GM18511 (cell line): ENCODE results near the gene RAB40B.

ENCODE experiments used
- ATAC-seq: cut with Tn5 transposase; IDR thresholded peaks from one replicate; pipeline ENCODE4 v1.9.1; 2021; ENCODE audit warnings: mild to moderate bottlenecking, moderate library complexity; ENCODE audit not compliant: unreplicated experiment

Gene RAB40B

GRCh38 chr17:82692268-82692667 is 6.2 kb downstream of the RAB40B start:
- ATAC-seq, result no peak

DNA sequence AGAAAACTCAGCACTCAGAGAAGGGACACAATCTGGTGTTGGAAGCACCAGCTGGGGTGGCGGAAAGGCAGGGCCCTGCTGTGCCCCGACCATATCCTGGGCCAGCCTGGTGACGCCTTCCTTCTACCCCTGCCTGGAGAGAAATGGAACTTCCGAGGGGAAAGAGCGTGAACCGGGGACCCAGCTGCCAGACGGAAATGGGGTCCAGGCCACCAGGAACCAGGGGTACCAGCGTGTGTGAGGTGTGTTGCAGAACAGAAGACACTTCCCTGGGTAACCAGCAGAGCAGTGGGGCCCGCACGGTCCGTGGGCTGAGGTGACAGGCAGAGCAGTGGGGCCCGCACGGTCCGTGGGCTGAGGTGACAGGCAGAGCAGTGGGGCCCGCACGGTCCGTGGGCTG is 6.8 kb downstream of the RAB40B start:
- ATAC-seq, result no peak

- no peak for ATAC-seq
Observed at GRCh38 chr17:82690786-82691489, 7.6 kb downstream of the RAB40B start.

- no peak for ATAC-seq
Observed at GRCh38 chr17:82689077-82689476, 9.4 kb downstream of the RAB40B start.

DNA sequence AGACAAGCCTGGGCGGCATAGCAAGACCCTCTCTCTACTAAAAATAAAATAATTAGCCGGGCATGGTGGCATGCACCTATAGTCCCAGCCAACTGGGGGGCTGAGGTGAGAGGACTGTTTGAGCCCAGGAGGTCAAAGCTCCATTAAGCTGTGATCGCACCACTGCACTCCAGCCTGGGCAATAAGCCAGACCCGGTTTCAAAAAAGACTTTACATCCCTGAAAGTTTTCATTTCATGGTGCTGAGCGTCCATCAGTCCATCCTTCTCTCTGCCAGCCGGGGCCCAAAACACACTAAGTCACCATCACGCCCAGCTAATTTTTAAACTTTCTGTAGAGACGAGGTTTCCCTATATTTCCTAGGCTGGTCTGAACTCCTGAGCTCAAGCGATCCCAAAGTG is 10.6 kb downstream of the RAB40B start:
- ATAC-seq, result no peak

DNA sequence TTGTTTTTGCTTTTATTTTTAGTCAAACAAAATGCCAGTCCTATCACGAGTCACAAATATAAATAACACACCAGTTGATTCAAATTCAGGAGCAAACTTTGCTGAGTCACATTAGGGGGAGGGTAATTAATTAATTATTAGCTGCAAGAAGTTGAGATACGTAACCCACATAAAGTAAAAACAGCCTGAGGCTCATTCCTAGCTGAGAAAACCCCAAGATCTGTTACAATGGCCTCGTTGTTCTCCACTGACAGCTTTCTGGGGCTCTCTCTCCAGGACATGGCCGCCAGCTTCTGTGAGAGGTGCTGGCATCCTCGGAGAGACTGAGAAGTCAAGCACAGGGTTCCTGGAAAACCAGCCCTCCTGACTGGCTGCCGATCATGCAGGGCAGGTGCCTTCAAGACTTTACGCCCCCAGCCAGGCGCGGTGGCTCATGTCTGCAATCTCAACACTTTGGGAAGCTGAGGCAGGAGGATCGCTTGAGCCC is 11.1 kb downstream of the RAB40B start:
- no peak for ATAC-seq

DNA sequence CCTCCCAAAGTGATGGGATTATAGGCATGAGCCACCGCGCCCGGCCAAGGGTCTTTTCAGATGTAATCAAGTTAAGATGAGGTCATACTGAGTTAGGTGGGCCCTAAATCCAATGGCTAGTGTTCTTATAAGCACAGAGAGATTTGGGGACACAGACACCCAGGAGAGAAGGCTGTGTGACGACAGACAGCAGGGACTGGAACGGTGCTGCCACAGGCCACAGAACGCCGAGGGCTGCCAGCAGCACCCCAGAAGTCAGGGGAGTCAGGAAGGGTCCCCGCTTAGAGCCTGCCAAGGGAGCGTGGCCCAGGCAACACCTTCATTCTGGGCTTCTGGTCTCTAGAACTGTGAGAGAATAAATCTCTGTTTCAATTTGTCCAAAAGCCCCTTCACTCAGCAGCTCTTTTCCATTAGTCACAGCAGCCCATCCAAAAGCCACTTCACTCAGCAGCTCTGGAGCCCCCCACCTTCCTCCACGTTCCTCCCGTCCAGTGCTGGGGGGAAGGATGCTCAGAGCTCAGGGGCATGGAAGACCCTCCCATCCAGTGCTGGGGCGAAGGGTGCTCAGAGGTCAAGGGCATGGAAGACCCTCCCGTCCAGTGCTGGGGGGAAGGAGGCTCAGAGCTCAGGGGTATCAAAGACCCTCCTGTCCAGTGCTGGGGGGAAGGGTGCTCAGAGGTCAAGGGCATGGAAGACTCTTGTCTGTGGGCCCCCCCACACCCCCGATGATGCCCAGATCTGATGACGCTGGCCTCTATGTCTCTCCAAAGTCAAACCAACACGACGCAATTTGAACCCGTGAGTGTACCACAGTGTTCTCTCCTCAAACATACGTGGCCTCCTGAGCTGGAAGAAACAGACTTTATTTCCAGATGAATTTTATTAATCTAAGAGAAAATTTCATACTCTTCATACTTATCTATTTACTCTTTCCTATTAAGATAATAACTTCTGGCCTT is 11.9 kb downstream of the RAB40B start:
- no peak for ATAC-seq

DNA sequence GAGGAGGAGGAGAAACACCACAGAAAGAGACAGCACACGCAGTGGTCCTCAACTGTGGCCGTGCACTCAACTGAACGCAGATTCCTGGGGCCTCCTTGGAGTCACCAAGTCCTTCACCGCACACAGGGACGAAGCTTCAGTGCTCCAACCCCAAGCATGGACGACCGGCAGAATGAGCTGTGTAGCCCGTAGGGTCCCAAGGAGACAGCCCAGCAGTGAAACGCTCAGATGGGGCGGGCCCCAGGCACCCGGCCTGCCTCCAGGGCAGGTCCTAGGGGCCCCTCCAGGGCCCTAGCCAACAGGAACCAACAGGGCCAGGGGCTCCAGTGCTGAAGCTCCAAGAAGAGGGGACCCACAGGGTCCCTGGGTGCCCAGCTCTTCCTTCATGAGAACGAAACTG is 13.2 kb downstream of the RAB40B start:
- ATAC-seq, result no peak

- ATAC-seq, result no peak
Observed at GRCh38 chr17:82684228-82684841, 14.2 kb downstream of the RAB40B start.

GRCh38 chr17:82683534-82683933 is 15.0 kb downstream of the RAB40B start:
- no peak for ATAC-seq

DNA sequence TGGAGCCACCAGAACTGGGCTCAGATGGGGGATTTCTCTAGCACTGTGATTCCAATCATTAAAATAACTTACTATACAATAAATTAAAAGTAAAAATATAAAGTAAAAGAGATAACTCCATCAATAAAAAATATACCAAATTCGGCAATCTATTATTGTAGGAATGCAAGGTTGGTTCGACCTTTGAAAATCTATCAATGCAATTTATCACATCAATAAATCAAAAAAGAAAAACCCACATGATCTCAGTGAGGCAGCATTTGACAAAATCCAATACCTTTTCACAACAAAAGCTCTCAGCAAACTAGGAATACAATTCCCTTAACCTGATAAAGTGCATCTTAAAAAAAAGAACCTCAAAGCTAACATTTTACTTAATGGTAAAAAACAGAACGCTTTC is 17.0 kb downstream of the RAB40B start:
- no peak for ATAC-seq

DNA sequence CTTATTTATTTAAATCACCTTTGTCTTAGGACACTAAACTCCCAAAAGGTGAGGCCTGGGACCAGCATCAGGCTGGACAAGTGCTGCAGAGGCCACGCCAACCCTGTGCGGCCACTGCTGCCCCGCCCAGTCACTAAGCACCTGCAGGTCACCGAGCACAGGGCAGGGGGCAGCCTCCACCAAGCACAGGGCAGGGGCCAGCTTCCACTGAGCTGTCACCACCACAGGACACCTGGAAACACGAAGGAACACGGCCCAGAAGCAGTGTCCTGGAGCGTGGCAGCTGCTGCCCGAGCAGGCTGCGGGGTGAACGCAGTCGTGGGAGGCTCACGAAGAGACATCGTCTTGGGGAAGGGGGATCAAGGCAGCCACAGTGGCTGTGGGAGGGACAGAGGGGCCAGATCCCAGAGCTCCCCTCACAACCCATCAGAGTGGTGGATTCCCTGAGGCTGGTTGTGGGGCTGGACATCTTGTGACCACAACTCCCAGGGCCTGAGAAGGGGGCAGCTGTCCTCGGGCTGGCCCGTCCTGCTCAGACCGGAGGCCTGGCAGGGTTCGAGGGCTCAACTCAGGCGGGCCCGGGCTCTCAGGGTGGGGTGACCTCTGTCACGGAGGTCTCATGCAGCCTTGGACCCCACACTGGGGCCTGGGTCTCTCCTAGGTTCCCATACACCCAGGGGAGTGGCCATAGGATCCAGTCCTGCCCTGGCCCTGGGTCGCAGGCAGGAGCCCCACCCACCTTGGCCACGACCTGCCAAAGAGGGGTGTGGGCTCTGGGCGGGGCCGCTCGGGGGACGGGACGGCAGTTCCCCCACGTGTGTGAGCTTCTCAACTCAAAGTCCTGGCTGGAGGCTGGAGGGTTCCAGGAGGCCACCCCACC is 18.7 kb downstream of the RAB40B start:
- ATAC-seq, result no peak

- no peak for ATAC-seq
Observed at GRCh38 chr17:82678265-82678891, 20.1 kb downstream of the RAB40B start.

DNA sequence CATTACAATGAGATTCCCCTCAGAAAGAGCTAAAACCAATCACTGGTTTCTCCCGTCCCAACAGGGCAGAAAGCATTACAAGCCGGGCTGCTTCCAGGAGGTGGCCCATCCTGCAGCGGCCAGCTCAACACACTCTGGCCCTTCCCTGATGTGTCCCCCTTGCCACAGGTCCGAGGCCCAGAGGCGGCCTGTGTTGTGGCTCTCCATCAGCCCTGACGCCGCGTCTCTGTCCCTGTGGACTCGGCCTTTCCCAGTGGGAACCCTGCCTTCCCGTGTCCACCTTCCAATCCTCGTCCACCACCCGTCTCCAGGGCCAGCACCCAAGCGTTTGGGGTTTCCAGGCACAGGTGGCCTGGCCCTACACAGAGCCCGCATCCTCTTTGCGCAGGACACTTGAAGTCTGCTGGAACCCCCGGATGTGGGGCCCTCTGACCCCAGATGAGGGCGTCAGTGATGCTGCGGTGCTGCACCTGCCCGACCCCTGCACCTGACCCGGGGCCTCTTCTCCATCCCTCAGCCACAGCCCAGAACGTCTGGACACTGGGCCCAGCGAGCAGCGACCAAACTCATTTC is 21.1 kb downstream of the RAB40B start:
- no peak for ATAC-seq

DNA sequence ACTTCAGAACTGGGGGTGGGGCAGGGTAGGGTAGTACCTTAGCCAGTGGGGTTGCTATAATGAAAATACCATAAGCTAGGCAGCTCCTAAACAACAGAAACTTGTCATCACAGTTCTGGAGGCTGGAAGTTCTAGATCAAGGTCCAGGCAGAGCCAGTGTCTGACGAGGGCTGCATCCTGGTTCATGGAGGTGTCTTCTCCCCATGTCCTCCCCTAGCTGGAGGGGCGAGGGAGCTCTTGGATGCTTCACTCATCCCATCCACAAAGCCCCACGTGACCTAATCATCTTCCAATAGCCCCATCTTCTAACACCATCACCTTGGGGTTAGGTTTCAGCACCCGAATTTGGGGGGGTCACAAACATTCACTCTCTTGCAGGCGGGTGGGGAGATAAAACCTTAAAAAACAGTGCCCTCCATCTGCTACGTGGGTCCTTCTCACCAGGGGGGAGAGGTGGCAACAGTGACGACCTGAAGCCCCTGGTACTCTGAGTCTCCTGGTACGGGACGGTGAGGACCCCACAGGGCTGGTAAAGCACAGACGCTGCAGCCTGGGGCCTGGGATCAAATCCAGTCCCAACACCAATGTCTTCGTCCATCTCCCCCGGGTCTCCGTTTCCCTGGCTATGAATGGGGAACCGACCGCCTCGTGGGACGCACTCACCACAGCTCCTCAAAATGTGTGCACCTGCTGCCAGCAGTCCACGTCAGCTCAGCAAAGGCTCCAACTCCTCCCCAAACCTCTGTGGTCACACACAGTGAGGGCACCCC is 22.8 kb downstream of the RAB40B start:
- no peak for ATAC-seq

GRCh38 chr17:82674656-82675475 is 23.6 kb downstream of the RAB40B start:
- ATAC-seq, result no peak

DNA sequence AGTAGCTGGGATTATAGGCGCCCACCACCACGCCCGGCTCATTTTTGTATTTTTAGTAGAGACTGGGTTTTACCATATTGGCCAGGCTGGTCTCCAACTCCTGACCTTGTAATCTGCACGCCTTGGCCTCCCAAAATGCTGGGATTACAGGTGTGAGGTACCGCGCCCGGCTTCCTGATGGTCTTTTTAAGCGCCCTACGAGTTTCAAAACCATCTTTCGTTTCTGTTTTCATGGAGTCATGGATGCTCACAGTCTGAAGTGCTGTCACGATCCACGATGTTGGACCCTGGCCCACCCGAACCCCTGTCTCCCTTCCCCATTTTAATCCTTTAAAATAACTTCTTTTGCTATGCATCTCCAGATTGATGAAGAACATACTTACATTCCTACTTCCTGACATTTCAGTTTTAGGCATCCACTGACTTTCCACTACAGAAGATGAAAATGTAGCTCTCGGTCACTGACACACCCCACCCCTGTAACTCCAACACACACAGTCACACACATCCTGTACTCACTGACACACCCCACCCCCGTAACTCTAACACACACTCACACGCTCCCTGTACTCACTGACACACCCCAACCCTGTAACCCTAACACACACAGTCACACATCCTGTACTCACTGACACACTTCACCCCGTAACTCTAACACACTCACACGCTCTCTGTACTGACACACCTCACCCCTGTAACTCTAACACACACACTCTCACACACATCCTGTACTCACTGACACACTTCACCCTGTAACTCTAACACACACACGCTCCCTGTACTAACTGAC is 27.6 kb downstream of the RAB40B start:
- ATAC-seq, result no peak
